GM18508 (cell line): Measurements from ENCODE around the gene CRACR2B.

Experiments used
- ATAC-seq: cut with Tn5 transposase; IDR thresholded peaks from one replicate; pipeline ENCODE4 v1.9.1; 2021; ENCODE audit warnings: moderate number of reproducible peaks; ENCODE audit not compliant: insufficient read depth, unreplicated experiment

The CRACR2B gene

GRCh38 chr11:827897-828192, at the start of gene CRACR2B:
Gene CRACR2B (plus strand): TSS chr11:827919. CDS start chr11:828608, 689 bp downstream.
- no peak for ATAC-seq

- no peak for ATAC-seq
These were observed 48.5 kb upstream of the CRACR2B start for GRCh38 chr11:778976-779954.

- no peak for ATAC-seq
These were observed 47.7 kb upstream of the CRACR2B start for GRCh38 chr11:779955-780532.

- ATAC-seq, result no peak
These were observed 45.2 kb upstream of the CRACR2B start for GRCh38 chr11:782264-783174.

GRCh38 chr11:783581-784015, 44.1 kb upstream of the CRACR2B start:
- ATAC-seq, result no peak

- ATAC-seq, result no peak
These were observed 41.3 kb upstream of the CRACR2B start for GRCh38 chr11:786235-787083.

GRCh38 chr11:787084-787675, 40.5 kb upstream of the CRACR2B start:
- ATAC-seq, result no peak

- ATAC-seq, result no peak
These were observed 39.6 kb upstream of the CRACR2B start for GRCh38 chr11:788009-788640.

GRCh38 chr11:788953-789940, 38.5 kb upstream of the CRACR2B start:
- ATAC-seq, result no peak

GRCh38 chr11:789943-790342, 37.8 kb upstream of the CRACR2B start, which contains the start of gene CEND1:
Gene CEND1 (minus strand): TSS chr11:790090. CDS start chr11:788576, 1,514 bp downstream.
- ATAC-seq, result no peak

GRCh38 chr11:790721-791564, 36.8 kb upstream of the CRACR2B start:
- ATAC-seq, result no peak

GRCh38 chr11:791658-792534, 35.8 kb upstream of the CRACR2B start:
- no peak for ATAC-seq

- ATAC-seq, result no peak
These were observed 35.2 kb upstream of the CRACR2B start for GRCh38 chr11:792535-792821.

- ATAC-seq, result no peak
These were observed 34.8 kb upstream of the CRACR2B start for GRCh38 chr11:792873-793272.

- ATAC-seq, result no peak
These were observed 34.2 kb upstream of the CRACR2B start for GRCh38 chr11:793556-793955.
